ENCODE data around the gene PPP3CA. TPM values are rescaled to one million over a fixed set of nuclear protein-coding genes. Genes with fewer than 3 reads are reported as not detected.
"Not testable (repeated sequence)": the region's sequence is repeated elsewhere in the genome, so short reads cannot be mapped to it uniquely, and the experiment has no call there.

Gene PPP3CA
- total RNA-seq, 2 experiments from 2014 or later = 12.9 to 13.8 TPM

GRCh38 chr4:101101072-101101471 lies 246.3 kb downstream of the PPP3CA start:
- intact Hi-C loops (cut with DNase I, micrococcal nuclease) = no loop called here
- Histone ChIP-seq H3K27ac (ENCODE audit: low read depth in 1 of 2, low read length in 2 of 2) (no peak overlapping the region), H3K9me3 (ENCODE audit: control insufficient read depth in 1 of 2, insufficient read depth in 1 of 2, low read length in 2 of 2) (no peaks in the 10 kb centered on the region), H3K36me3 (ENCODE audit: insufficient read depth, low read length) (no peaks in the 10 kb centered on the region), H3K4me3 (ENCODE audit: low read length) (no peak overlapping the region), H3K27me3 (ENCODE audit: control insufficient read depth in 1 of 2, insufficient read depth in 2 of 2, low read length in 2 of 2) (no peaks in the 10 kb centered on the region), H3K4me1 (ENCODE audit: insufficient read depth, low read length) (peaks cover 9% of the 10 kb centered on the region)
- no peak for ATAC-seq (ENCODE audit: poor library complexity)
- ChIA-PET POLR2A (no interaction called here), CTCF (no interaction called here)
- H3K27me3 Mint-ChIP-seq = no peaks in the 10 kb centered on the region
- no peak for TF ChIP-seq CTCF (IDR thresholded peaks at IDR 0.05)
- no peak overlapping the region for H3K4me3 Mint-ChIP-seq
- peaks cover 21% of the 10 kb centered on the region for H3K36me3 Mint-ChIP-seq (ENCODE audit: low read depth)
- peaks cover 18% of the 10 kb centered on the region for H3K4me1 Mint-ChIP-seq (ENCODE audit: low read depth)
- H3K27ac Mint-ChIP-seq = no peak overlapping the region
- no peaks in the 10 kb centered on the region for H3K9me3 Mint-ChIP-seq
- no peak for DNase-seq

- H3K27me3 Mint-ChIP-seq = no peaks in the 10 kb centered on the region
- no peaks in the 10 kb centered on the region for H3K27me3 ChIP-seq (ENCODE audit: control insufficient read depth in 1 of 2, insufficient read depth in 2 of 2, low read length in 2 of 2)
- H3K9me3 Mint-ChIP-seq = no peaks in the 10 kb centered on the region
- POLR2A ChIA-PET = no interaction called here
- H3K36me3 ChIP-seq (ENCODE audit: insufficient read depth, low read length) = no peaks in the 10 kb centered on the region
- no peak overlapping the region for H3K4me3 ChIP-seq (ENCODE audit: low read length)
- no peak for DNase-seq
- H3K4me1 ChIP-seq (ENCODE audit: insufficient read depth, low read length) = peaks cover 6% of the 10 kb centered on the region
- ATAC-seq (ENCODE audit: poor library complexity) = no peak
- intact Hi-C loops (cut with DNase I, micrococcal nuclease) = no loop called here
- no peak for TF ChIP-seq CTCF (IDR thresholded peaks at IDR 0.05)
- no peaks in the 10 kb centered on the region for H3K9me3 ChIP-seq (ENCODE audit: control insufficient read depth in 1 of 2, insufficient read depth in 1 of 2, low read length in 2 of 2)
- H3K27ac Mint-ChIP-seq = no peak overlapping the region
- no peak overlapping the region for H3K27ac ChIP-seq (ENCODE audit: low read depth in 1 of 2, low read length in 2 of 2)
- H3K4me3 Mint-ChIP-seq = no peak overlapping the region
- CTCF ChIA-PET = no interaction called here
- peaks cover 24% of the 10 kb centered on the region for H3K36me3 Mint-ChIP-seq (ENCODE audit: low read depth)
- peaks cover 5% of the 10 kb centered on the region for H3K4me1 Mint-ChIP-seq (ENCODE audit: low read depth)
Observed at GRCh38 chr4:101098666-101099400, 248.5 kb downstream of the PPP3CA start.

- H3K9me3 ChIP-seq (ENCODE audit: control insufficient read depth in 1 of 2, insufficient read depth in 1 of 2, low read length in 2 of 2); H3K4me1 ChIP-seq (ENCODE audit: insufficient read depth, low read length); H3K4me3 Mint-ChIP-seq; H3K27me3 Mint-ChIP-seq; H3K27ac Mint-ChIP-seq; CTCF ChIA-PET; DNase-seq; H3K9me3 Mint-ChIP-seq; intact Hi-C loops (cut with DNase I, micrococcal nuclease); ATAC-seq (ENCODE audit: poor library complexity); H3K4me1 Mint-ChIP-seq (ENCODE audit: low read depth); H3K27me3 ChIP-seq (ENCODE audit: control insufficient read depth in 1 of 2, insufficient read depth in 2 of 2, low read length in 2 of 2); H3K36me3 ChIP-seq (ENCODE audit: insufficient read depth, low read length); H3K4me3 ChIP-seq (ENCODE audit: low read length); H3K27ac ChIP-seq (ENCODE audit: low read depth in 1 of 2, low read length in 2 of 2); POLR2A ChIA-PET: not testable (repeated sequence)
- H3K36me3 Mint-ChIP-seq (ENCODE audit: low read depth) = peaks cover 34% of the 10 kb centered on the region
Observed at GRCh38 chr4:101092609-101093008, 254.7 kb downstream of the PPP3CA start.

- Histone ChIP-seq H3K27ac (ENCODE audit: low read depth in 1 of 2, low read length in 2 of 2) (no peak overlapping the region), H3K9me3 (ENCODE audit: control insufficient read depth in 1 of 2, insufficient read depth in 1 of 2, low read length in 2 of 2) (no peaks in the 10 kb centered on the region), H3K27me3 (ENCODE audit: control insufficient read depth in 1 of 2, insufficient read depth in 2 of 2, low read length in 2 of 2) (no peaks in the 10 kb centered on the region), H3K4me1 (ENCODE audit: insufficient read depth, low read length) (no peaks in the 10 kb centered on the region), H3K4me3 (ENCODE audit: low read length) (no peak overlapping the region), H3K36me3 (ENCODE audit: insufficient read depth, low read length) (peaks cover 4% of the 10 kb centered on the region)
- no peak for TF ChIP-seq CTCF (IDR thresholded peaks at IDR 0.05)
- no peak overlapping the region for H3K4me3 Mint-ChIP-seq
- H3K27ac Mint-ChIP-seq = no peak overlapping the region
- ATAC-seq (ENCODE audit: poor library complexity) = no peak
- no peak for DNase-seq
- intact Hi-C loops (cut with DNase I, micrococcal nuclease) = no loop called here
- H3K9me3 Mint-ChIP-seq = no peaks in the 10 kb centered on the region
- ChIA-PET POLR2A (no interaction called here), CTCF (no interaction called here)
- no peaks in the 10 kb centered on the region for H3K27me3 Mint-ChIP-seq
- H3K36me3 Mint-ChIP-seq (ENCODE audit: low read depth) = peaks cover 48% of the 10 kb centered on the region
- H3K4me1 Mint-ChIP-seq (ENCODE audit: low read depth) = no peaks in the 10 kb centered on the region
Observed at GRCh38 chr4:101089168-101089567, 258.2 kb downstream of the PPP3CA start.

Measured in CD4-positive, alpha-beta T cell (primary cell).